Adrenal gland (tissue), 12 donors: ENCODE data around the gene ENOX1. TPM values are rescaled to one million over a fixed set of nuclear protein-coding genes. Genes with fewer than 3 reads are reported as not detected.
A peak's percentile ranks its signal among the peaks of the same experiment; 100 is the strongest.

Experiments used
- DNase-seq, 7 donors: peaks; one replicate each; pipeline ENCODE4 v3.0.0-alpha.2; 2019 to 2020
- H3K27ac ChIP-seq, 5 donors: fragments of 200-600 bp; sonication (generic) in 4 of 5; 1 replicate in 3 of 5; 2 replicates in 2 of 5; pipeline versions ENCODE4 v1.5.1 to v1.8.0; 2016 to 2020; ENCODE audit warnings: mild to moderate bottlenecking in 1 of 5
- H3K27me3 ChIP-seq: fragments of 200-600 bp; 2 replicates; pipeline ENCODE4 v1.8.0; 2021
- H3K36me3 ChIP-seq, 2 donors: fragments of 200-600 bp; replicated peaks in 1 of 2; 1 replicate in 1 of 2; 2 replicates in 1 of 2; pipeline versions ENCODE4 v1.5.1 to v1.8.0; 2018 to 2022
- H3K4me1 ChIP-seq, 2 donors: fragments of 200-600 bp; replicated peaks in 1 of 2; 1 replicate in 1 of 2; 2 replicates in 1 of 2; pipeline versions ENCODE4 v1.5.1 to v1.8.0; 2018 to 2021
- H3K4me3 ChIP-seq, 4 donors: fragments of 200-600 bp; sonication (generic) in 3 of 4; one replicate each; pipeline ENCODE4 v1.5.1; 2016 to 2018
- H3K9me3 ChIP-seq, 3 donors: fragments of 200-600 bp; sonication (generic) in 1 of 3; replicated peaks in 1 of 3; 1 replicate in 2 of 3; 2 replicates in 1 of 3; pipeline versions ENCODE4 v1.5.1 to v1.8.0; 2016 to 2021
- POLR2A ChIP-seq, 2 donors: fragments of 450-650 bp; IDR thresholded peaks; one replicate each; pipeline ENCODE4 v1.6.1; 2017; ENCODE audit warnings: antibody characterized with exemption in 2 of 2, mild to moderate bottlenecking in 2 of 2, moderate library complexity in 1 of 2
- WGBS, 4 donors: extraction: QIAGEN DNeasy Blood & Tissue Kit in 2 of 4; methylation state at CpG; one replicate each; pipeline versions ENCODE4 v1.1.5 to v1.1.7; 2013 to 2017; 5-methylcytosine and 5-hydroxymethylcytosine counted together
- intact Hi-C, 2 donors: fragments of 100-400 bp; cut with DNase I; formaldehyde crosslinking; loops; one replicate each; pipeline versions ENCODE4 v1.14.1 to v1.15.0; 2022 to 2023
- polyA plus RNA-seq, 3 donors: library from polyadenylated mRNA; stranded (reverse); fragments of 200-250 nt in 2 of 3; fragments of 350-450 nt in 1 of 3; fragmentation: Illumina TruSeq in 1 of 3; extraction: RNeasy Lipid Tissue Mini Kit (QIAGEN cat#74804) in 1 of 3; gene quantifications; one replicate each; pipeline ENCODE4 v1.2.3, GENCODE V29; 2013 to 2014
- total RNA-seq, 9 donors: library from RNA; depleted of rRNA in 4 of 9; stranded (reverse); fragments of >200 nt in 4 of 9; fragments of 120-200 nt in 1 of 9; fragmentation: NEBNext Ultra II Directional in 1 of 9; extraction: Animal tissue kit (Norgen Biotek cat#: 25700) in 1 of 9; gene quantifications; one replicate each; pipeline versions ENCODE4 v1.1.0 to v1.2.4, GENCODE V29; 2013 to 2023
- TF ChIP-seq, protein P1 (sequence below), 6 experiments: fragments of 450-650 bp in 4 of 6; fragments of 200-600 bp in 2 of 6; sonication (generic) in 1 of 6; IDR thresholded peaks; 1 replicate in 5 of 6; 2 replicates in 1 of 6; pipeline versions ENCODE4 v1.5.1 to v1.8.0; 2016 to 2021; ENCODE audit warnings: antibody characterized with exemption in 6 of 6, mild to moderate bottlenecking in 2 of 6, moderate library complexity in 1 of 6
- donor health status: healthy with polysubstance abuse.
- donor health status: Bipolar disorder and iron deficiency.
- donor health status: DM: yes; HTN: yes; CAD: no.
- donor health status: DM: no; HTN: no; CAD: no.
- donor health status: DM: no; HTN: no; CAD: no.
- donor health status: DM: yes; HTN: yes; CAD: no.

Gene ENOX1
- total and polyA plus RNA-seq, 12 donors = 0.25 to 5.8 (median 1.6) TPM

GRCh38 chr13:43268632-43269031 is 518.1 kb downstream of the ENOX1 start:
- Histone ChIP-seq H3K9me3 (no peaks in the 10 kb centered on the region), H3K4me1 (peaks cover 0 to 11% of the 10 kb centered on the region in 2 donors), H3K4me3 (no peak overlapping the region), H3K27ac (peak overlapping the region in 1 of 5 donors; percentile 67), H3K27me3 (no peaks in the 10 kb centered on the region), H3K36me3 (no peaks in the 10 kb centered on the region)
- TF ChIP-seq POLR2A (IDR thresholded peaks at IDR 0.05) = no peak
- TF ChIP-seq, protein P1, sequence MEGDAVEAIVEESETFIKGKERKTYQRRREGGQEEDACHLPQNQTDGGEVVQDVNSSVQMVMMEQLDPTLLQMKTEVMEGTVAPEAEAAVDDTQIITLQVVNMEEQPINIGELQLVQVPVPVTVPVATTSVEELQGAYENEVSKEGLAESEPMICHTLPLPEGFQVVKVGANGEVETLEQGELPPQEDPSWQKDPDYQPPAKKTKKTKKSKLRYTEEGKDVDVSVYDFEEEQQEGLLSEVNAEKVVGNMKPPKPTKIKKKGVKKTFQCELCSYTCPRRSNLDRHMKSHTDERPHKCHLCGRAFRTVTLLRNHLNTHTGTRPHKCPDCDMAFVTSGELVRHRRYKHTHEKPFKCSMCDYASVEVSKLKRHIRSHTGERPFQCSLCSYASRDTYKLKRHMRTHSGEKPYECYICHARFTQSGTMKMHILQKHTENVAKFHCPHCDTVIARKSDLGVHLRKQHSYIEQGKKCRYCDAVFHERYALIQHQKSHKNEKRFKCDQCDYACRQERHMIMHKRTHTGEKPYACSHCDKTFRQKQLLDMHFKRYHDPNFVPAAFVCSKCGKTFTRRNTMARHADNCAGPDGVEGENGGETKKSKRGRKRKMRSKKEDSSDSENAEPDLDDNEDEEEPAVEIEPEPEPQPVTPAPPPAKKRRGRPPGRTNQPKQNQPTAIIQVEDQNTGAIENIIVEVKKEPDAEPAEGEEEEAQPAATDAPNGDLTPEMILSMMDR (IDR thresholded peaks at IDR 0.05) = no peak
- DNase-seq = no peak
- 65 to 74% (median 68%) methylated on average over 2 of the region's 2 CpGs for WGBS, 4 donors
- intact Hi-C loops = no loop called here

DNA sequence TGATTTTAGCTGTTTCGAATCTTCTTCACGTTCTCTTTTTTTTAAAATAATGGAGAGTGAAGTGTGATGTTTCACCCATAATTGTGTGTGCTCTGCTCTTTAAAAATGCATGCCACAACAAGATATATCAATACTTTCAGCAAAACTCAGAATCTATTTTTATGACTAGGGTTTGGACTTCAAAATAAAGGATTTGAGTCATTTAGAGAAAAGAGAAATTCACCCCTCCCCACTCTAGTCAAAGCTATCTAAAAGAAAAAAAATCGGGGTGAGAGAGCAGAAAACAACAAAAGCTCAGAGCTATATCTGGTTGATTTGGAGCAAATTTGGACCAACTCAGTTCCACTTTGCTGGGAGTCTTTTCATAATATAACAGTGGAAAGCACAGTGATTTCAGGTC is 518.9 kb downstream of the ENOX1 start:
- WGBS, 4 donors = 83 to 89% (median 88%) methylated on average over 3 of the region's 3 CpGs
- no peak for DNase-seq
- no peak overlapping the region for H3K4me3 ChIP-seq
- H3K9me3 ChIP-seq = no peaks in the 10 kb centered on the region
- peaks cover 0 to 11% of the 10 kb centered on the region in 2 donors for H3K4me1 ChIP-seq
- no peaks in the 10 kb centered on the region for H3K27me3 ChIP-seq
- TF ChIP-seq, protein P1 (IDR thresholded peaks at IDR 0.05) = no peak
- no peak for TF ChIP-seq POLR2A (IDR thresholded peaks at IDR 0.05)
- H3K27ac ChIP-seq = no peak overlapping the region
- intact Hi-C loops = no loop called here
- no peaks in the 10 kb centered on the region for H3K36me3 ChIP-seq

DNA sequence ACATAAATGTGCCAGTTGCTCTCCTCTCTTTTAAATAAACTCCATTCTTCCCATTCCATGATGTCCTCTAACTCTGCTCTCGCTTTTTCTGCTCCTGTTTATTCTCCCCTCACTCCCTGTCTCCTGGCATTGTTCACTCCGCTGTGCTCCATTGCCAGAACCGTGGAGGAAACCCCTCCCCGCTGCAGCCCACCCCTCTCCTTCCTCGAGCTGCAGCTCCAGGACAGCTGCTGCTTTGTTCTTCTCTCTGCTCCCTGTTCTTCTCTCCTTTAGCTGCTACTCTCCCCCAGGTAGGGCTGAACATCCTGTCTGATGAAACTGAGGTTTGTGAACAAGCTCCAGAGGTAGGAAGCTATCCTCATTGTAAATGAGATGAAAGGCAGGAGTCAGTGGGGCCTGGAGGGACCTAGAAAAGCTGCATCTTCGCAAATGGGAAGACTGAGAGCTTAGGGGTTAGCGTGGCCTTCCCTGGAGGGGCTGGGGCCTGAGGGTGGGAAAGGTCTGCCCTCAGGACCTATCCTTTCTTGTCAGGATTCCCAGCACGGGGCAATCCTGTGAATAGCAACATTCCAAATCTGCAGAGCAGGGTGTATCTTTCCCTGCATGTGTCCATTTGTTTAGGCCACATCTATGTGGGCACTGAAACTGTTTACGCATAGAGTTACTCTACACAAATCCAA is 519.7 kb downstream of the ENOX1 start:
- Histone ChIP-seq H3K36me3 (no peaks in the 10 kb centered on the region), H3K9me3 (no peaks in the 10 kb centered on the region), H3K4me1 (peaks cover 0 to 11% of the 10 kb centered on the region in 2 donors), H3K27me3 (no peaks in the 10 kb centered on the region), H3K4me3 (no peak overlapping the region), H3K27ac (no peak overlapping the region)
- no peak for DNase-seq
- 75 to 90% (median 81%) methylated on average over 9 of the region's 9 CpGs for WGBS, 4 donors
- TF ChIP-seq POLR2A (IDR thresholded peaks at IDR 0.05) = no peak
- TF ChIP-seq, protein P1 (IDR thresholded peaks at IDR 0.05) = no peak
- intact Hi-C loops = no loop called here

GRCh38 chr13:43265028-43265427 is 521.7 kb downstream of the ENOX1 start:
- Histone ChIP-seq H3K9me3 (no peaks in the 10 kb centered on the region), H3K4me1 (peaks cover 0 to 11% of the 10 kb centered on the region in 2 donors), H3K27ac (no peak overlapping the region), H3K4me3 (no peak overlapping the region), H3K27me3 (no peaks in the 10 kb centered on the region), H3K36me3 (no peaks in the 10 kb centered on the region)
- intact Hi-C loops = no loop called here
- no peak for DNase-seq
- no peak for TF ChIP-seq POLR2A (IDR thresholded peaks at IDR 0.05)
- TF ChIP-seq, protein P1 (IDR thresholded peaks at IDR 0.05) = no peak
- WGBS, 4 donors = 57 to 67% (median 62%) methylated on average over 4 of the region's 4 CpGs
